CD4-positive, alpha-beta T cell treated with Interleukin-15 for 4 hours (primary cell): Measurements from ENCODE around the gene CLCN4.

Experiments
- DNase-seq: peaks from one replicate; pipeline ENCODE4 v3.0.0-alpha.2; 2020; ENCODE audit warnings: low spot score

The CLCN4 gene

DNA sequence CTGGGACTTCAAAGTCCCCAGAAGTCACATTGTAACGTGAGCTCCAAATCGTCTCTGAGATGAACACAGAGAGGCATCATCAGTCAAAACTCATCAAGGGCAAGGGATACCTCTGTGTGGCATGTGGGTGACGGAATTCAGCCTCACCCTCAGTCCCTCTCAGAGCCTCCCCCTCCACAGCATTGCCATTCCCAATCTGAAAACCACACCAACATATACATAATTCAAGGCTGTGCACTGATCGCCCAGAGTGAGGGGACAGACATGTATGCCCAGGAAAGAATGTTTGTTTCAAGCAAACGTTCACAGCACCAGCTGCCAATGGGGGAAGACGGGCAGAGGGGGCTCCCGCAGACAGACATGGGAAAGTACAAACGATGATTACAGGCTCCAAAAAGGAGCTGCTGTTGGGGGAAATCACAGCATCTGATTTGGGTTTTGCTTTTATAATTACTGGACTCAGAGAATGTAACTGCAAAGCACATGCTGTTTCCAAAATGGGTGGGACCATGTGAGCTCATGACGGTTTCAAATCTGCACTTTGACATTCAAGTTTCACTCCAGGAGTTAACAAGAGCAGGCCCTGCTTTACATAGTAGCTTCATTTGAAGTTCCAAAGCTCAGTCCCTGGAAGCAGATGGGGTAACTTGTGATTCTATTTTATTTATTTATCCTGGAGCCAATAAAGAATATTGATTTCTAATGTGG lies 88.3 kb downstream of the CLCN4 start:
- no peak for DNase-seq

DNA sequence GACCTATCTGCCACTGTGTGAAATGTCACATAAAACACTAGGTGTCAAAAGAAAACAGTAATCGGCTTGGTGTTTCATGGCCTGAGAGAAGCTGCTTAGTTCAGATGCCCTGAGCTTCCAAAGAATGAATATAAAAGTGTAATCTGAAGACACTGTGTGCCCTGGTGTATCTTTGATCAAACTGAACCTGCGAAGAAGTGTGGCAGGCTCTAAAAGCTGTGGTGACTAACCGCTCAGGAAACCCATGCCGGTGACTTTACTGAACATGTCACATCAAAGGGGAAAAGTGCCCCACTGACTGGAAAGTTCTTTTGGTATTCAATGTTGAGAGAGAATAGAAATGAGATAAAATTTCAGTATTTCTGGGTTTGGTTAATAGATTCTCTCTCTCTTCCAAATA lies 89.1 kb downstream of the CLCN4 start:
- no peak for DNase-seq

DNA sequence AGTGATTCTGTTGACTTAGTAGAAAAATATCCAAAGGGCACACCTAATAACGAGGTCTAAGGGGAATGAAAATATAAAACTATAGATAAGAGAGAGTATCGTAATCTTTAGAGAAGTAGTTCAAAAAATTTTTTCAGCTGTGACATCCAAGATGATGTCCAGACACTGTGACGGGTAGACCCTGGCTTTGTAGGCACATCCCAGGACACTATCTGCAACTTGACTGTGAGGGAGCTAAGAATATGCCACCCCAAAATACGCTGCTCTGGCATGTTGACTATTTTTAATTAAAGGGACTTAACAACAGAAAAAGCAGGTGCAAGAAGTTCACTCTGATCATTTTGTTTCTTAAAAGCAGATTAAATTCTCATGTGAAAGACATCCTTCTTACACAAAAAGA lies 89.5 kb downstream of the CLCN4 start:
- no peak for DNase-seq

DNA sequence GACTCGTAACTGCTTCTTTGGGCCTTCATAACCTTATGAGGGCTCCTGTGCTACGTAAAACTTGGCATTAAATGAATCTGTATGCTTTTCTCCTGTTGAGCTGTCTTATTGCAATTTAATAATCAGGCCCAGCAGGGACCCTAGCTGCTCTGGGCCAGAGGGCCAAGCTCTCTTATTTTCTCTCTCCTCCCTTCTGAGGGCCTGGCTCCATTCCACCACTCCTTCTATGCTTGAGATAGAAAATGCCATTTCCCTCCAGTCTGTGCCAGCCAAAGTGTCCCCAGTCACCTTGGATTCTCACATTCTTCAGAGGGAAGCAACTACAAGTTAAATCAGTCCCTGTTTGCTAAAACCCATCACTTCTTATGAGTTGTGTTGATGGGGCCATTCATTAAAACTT lies 90.1 kb downstream of the CLCN4 start:
- DNase-seq = no peak

DNA sequence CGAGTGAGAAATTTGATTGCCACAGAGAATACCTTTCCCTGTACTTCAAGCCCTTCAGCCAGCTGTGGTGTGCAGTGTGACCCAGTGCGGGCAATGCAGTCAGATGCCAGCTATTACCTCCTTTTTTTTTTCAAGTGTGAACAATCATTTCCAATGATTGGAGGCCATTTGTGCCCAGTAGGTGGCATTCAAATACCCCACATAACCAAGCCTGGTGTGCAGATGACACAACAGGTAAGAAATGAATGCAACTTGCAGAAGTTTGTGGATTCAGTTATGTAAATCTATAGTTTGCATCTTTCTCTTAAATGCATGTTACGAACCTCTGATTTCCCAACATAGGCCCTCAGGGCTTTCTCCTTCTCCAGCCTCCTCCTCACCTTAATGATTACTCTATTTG lies 98.0 kb downstream of the CLCN4 start:
- DNase-seq = no peak

DNA sequence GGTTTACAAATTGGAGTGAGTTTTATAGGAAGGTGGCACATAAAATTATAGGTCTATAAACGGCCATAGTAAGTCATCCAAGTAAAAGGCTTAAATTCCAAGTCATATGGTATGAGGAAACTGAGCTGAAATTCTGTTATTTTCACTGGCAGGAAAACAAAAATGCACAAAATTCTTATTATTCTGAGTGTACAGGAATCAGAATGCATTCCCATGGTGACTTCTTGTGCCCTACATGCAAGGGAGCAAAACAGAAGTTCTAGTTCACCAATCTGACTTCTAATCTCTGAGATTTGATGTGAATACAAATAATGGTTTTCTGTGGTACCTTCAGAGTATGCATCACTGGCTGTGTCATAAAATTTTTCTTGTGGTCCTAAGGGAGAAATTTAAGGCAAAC lies 102.9 kb downstream of the CLCN4 start:
- no peak for DNase-seq

DNA sequence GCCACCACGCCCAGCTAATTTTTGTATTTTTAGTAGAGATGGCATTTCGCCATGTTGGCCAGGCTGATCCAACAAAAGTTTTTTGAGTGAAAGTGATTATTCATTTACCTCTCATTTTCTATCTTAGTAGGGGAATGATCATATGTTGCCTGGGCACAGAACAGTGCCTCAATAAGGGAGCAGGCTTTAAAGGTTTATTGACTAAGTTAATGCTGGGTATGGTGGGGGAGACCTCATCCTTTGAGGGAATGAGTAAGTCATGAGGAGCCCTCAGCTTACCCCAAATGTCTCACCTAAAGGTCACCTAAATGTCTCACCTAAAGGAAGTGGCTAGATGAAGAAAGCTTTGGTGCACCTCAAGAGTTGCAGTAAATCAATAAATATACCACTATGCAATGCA lies 109.0 kb downstream of the CLCN4 start:
- no peak for DNase-seq

DNA sequence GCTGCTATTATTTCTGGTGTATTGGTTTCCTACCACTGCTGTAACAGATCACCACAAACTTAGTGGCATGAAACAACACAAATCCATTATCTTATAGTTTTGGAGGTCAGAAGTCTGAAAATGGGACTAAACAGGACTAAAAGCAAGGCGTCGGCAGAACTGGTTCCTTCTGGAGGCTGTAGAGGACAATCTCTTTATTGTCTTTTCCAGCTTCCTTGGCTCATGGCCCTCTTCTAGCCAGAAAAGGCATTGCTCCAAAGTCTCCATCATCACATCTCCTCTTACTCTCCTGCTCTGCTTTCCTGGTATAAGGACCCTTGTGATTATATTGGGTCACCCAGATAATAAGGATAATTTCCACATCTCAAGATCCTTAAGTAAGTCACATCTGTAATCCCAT lies 121.9 kb downstream of the CLCN4 start:
- DNase-seq = no peak

DNA sequence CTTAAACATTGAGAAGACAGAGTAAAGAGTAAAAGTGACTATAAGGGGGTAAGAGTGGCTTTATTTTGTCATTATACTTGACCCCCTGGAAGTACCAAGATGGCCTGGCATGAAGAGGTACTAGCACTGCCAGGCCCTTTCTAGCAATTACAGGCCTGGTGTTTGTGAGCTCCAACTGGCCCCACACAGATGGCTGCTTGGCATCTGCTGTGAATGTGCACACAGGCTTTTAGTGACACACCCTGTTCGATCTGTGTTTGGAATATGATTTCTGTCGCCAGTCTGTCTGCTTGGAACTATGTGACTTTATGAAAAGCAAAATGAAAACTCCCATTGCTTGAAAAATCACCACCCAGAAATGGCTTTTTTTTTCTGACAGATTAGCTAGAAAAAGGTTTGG lies 123.3 kb downstream of the CLCN4 start:
- DNase-seq = no peak

DNA sequence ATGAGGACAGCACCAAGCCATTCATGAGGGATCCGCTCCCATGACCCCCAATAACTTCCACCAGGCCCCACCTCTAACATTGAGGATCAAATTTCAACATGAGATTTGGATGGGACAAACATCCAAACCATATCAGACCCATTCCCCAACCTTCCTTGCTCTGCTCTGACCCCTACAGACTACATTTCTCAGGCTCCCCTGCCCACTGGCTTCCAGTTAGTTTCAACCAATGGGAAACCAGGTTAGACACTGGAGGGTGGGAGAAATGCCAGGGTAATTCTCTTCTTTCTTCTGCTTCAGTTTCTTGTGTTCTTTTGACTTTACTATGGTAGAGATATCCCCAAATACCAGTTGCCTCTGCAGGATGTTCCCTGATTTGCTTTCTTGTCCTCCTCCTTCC lies 125.7 kb downstream of the CLCN4 start:
- no peak for DNase-seq

DNA sequence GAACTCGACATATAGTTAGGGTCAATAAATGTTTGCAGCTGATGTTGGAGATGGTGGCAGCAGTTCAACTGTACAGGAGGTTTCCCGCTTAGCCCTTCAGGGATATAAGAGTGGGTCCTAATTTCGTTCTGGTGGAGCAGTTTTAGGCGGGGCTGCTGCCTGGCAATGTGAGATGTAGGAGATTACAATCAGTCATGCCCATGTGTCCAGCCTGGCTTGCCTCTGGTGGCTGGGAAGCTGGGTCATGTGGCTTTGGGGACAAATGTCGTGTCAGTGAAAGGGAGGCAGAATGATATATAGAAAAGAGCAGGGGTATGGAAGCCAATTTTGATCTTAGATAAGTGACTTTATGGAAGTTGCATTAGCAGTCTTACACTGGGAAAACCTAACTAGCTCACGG lies 129.4 kb downstream of the CLCN4 start:
- no peak for DNase-seq
